H9 (cell line): ENCODE results near the gene GHRL. TPM values are rescaled to one million over a fixed set of nuclear protein-coding genes. Genes with fewer than 3 reads are reported as not detected.

Experiments used
- DNase-seq: peaks from one replicate; pipeline ENCODE4 v3.0.0-alpha.2; 2017
- H2AFZ ChIP-seq: one replicate; pipeline ENCODE4 v1.6.1; 2013; ENCODE audit warnings: mild to moderate bottlenecking, low read length, control low read depth, moderate library complexity
- H2AK5ac ChIP-seq: 2 replicates; pipeline ENCODE4 v1.6.1; 2013; ENCODE audit warnings: low read length, control low read depth, mixed read lengths; ENCODE audit not compliant: insufficient read length
- H2BK120ac ChIP-seq: one replicate; pipeline ENCODE4 v1.6.1; 2013; ENCODE audit warnings: low read depth, mild to moderate bottlenecking, low read length, control low read depth, inconsistent platforms; ENCODE audit not compliant: poor library complexity, severe bottlenecking
- H2BK12ac ChIP-seq: 2 replicates; pipeline ENCODE4 v1.6.1; 2013; ENCODE audit warnings: low read length, control low read depth, mixed read lengths, low read depth; ENCODE audit not compliant: insufficient read length
- H2BK15ac ChIP-seq: 2 replicates; pipeline ENCODE4 v1.6.1; 2013; ENCODE audit warnings: low read depth, low read length, control low read depth
- H2BK20ac ChIP-seq: one replicate; pipeline ENCODE4 v1.6.1; 2013; ENCODE audit warnings: low read depth, mild to moderate bottlenecking, low read length, control low read depth, inconsistent platforms; ENCODE audit not compliant: poor library complexity, severe bottlenecking
- H2BK5ac ChIP-seq: 2 replicates; pipeline ENCODE4 v1.6.1; 2013; ENCODE audit warnings: low read length, control low read depth, mixed read lengths; ENCODE audit not compliant: insufficient read length
- H3K14ac ChIP-seq: 2 replicates; pipeline ENCODE4 v1.6.1; 2013; ENCODE audit warnings: low read length, control low read depth; ENCODE audit not compliant: insufficient read depth
- H3K18ac ChIP-seq: 2 replicates; pipeline ENCODE4 v1.6.1; 2013; ENCODE audit warnings: low read depth, mild to moderate bottlenecking, mixed read lengths, low read length, control low read depth; ENCODE audit not compliant: insufficient read length
- H3K23ac ChIP-seq: 2 replicates; pipeline ENCODE4 v1.6.1; 2013; ENCODE audit warnings: low read length, control low read depth, mixed read lengths, low read depth; ENCODE audit not compliant: insufficient read length
- H3K23me2 ChIP-seq: 2 replicates; pipeline ENCODE4 v1.6.1; 2013; ENCODE audit warnings: low read depth, mild to moderate bottlenecking, mixed read lengths, low read length, control low read depth; ENCODE audit not compliant: insufficient read length, poor library complexity, severe bottlenecking
- H3K27ac ChIP-seq: 2 replicates; pipeline ENCODE4 v1.5.1; 2013; ENCODE audit warnings: low read length, control low read depth, mixed read lengths, low read depth; ENCODE audit not compliant: insufficient read length
- H3K27me3 ChIP-seq: 2 replicates; pipeline ENCODE4 v1.6.1; 2013; ENCODE audit warnings: low read length, control low read depth, inconsistent platforms; ENCODE audit not compliant: insufficient read depth
- H3K4ac ChIP-seq: 2 replicates; pipeline ENCODE4 v1.6.1; 2013; ENCODE audit warnings: low read depth, mild to moderate bottlenecking, control low read depth, inconsistent platforms, low read length, moderate library complexity
- H3K4me1 ChIP-seq: 2 replicates; pipeline ENCODE4 v1.6.1; 2013; ENCODE audit warnings: low read length, control low read depth, inconsistent platforms; ENCODE audit not compliant: insufficient read depth
- H3K4me2 ChIP-seq: 2 replicates; pipeline ENCODE4 v1.6.1; 2013; ENCODE audit warnings: low read length, control low read depth, mixed read lengths; ENCODE audit not compliant: insufficient read length, insufficient read depth
- H3K56ac ChIP-seq: 2 replicates; pipeline ENCODE4 v1.6.1; 2013; ENCODE audit warnings: low read depth, mild to moderate bottlenecking, mixed read lengths, low read length, control low read depth; ENCODE audit not compliant: insufficient read length
- H3K79me1 ChIP-seq: 2 replicates; pipeline ENCODE4 v1.6.1; 2013; ENCODE audit warnings: low read depth, mild to moderate bottlenecking, moderate library complexity, low read length, control low read depth, inconsistent platforms; ENCODE audit not compliant: insufficient read depth, poor library complexity, severe bottlenecking
- H3K79me2 ChIP-seq: 2 replicates; pipeline ENCODE4 v1.6.1; 2013; ENCODE audit warnings: low read length, control low read depth, inconsistent platforms; ENCODE audit not compliant: insufficient read depth
- H3K9ac ChIP-seq: 2 replicates; pipeline ENCODE4 v1.6.1; 2013; ENCODE audit warnings: low read length, control low read depth, mixed read lengths; ENCODE audit not compliant: insufficient read length; ENCODE audit errors: extremely low read depth
- H3K9me3 ChIP-seq: one replicate; pipeline ENCODE4 v1.6.1; 2013; ENCODE audit warnings: low read depth, low read length, inconsistent platforms; ENCODE audit not compliant: control insufficient read depth
- H3T11ph ChIP-seq: one replicate; pipeline ENCODE4 v1.6.1; 2013; ENCODE audit warnings: mild to moderate bottlenecking, low read length, control low read depth, inconsistent platforms
- H4K20me1 ChIP-seq: one replicate; pipeline ENCODE4 v1.6.1; 2013; ENCODE audit not compliant: control insufficient read depth, insufficient read length, insufficient read depth
- H4K5ac ChIP-seq: 2 replicates; pipeline ENCODE4 v1.6.1; 2013; ENCODE audit warnings: low read depth, mild to moderate bottlenecking, mixed read lengths, low read length, control low read depth; ENCODE audit not compliant: insufficient read length
- H4K8ac ChIP-seq: replicated peaks from 2 replicates; pipeline ENCODE4 v1.6.1; 2013; ENCODE audit warnings: low read length, control low read depth, mixed read lengths, low read depth; ENCODE audit not compliant: insufficient read length
- H4K91ac ChIP-seq: 2 replicates; pipeline ENCODE4 v1.6.1; 2013; ENCODE audit warnings: low read depth, mild to moderate bottlenecking, moderate library complexity, mixed read lengths, low read length, control low read depth; ENCODE audit not compliant: insufficient read length
- H3K27ac Mint-ChIP-seq, 3 experiments: 2 replicates in 2 of 3; 3 replicates in 1 of 3; pipeline ENCODE4 v1.8.0; 2020 to 2021; ENCODE audit warnings: mixed read lengths in 3 of 3, mild to moderate bottlenecking in 1 of 3, moderate library complexity in 1 of 3
- H3K27me3 Mint-ChIP-seq: 2 replicates; pipeline ENCODE4 v1.8.0; 2021; ENCODE audit warnings: low read depth, mild to moderate bottlenecking, moderate library complexity, mixed read lengths
- H3K36me3 Mint-ChIP-seq, 3 experiments: 2 replicates in 2 of 3; 3 replicates in 1 of 3; pipeline ENCODE4 v1.8.0; 2020 to 2021; ENCODE audit warnings: low read depth in 3 of 3, mixed read lengths in 3 of 3; ENCODE audit not compliant: insufficient read depth in 1 of 3
- H3K4me1 Mint-ChIP-seq, 2 experiments: 2 replicates each; pipeline ENCODE4 v1.8.0; 2020; ENCODE audit warnings: mixed read lengths in 2 of 2
- H3K4me3 Mint-ChIP-seq, 2 experiments: 2 replicates in 1 of 2; 3 replicates in 1 of 2; pipeline ENCODE4 v1.8.0; 2020 to 2021; ENCODE audit warnings: mild to moderate bottlenecking in 2 of 2, mixed read lengths in 2 of 2, moderate library complexity in 1 of 2
- H3K9me3 Mint-ChIP-seq, 2 experiments: 2 replicates in 1 of 2; 3 replicates in 1 of 2; pipeline ENCODE4 v1.8.0; 2020; ENCODE audit warnings: mild to moderate bottlenecking in 2 of 2, mixed read lengths in 2 of 2, moderate library complexity in 1 of 2
- WGBS: extraction: QIAGEN DNeasy Blood & Tissue Kit; methylation state at CpG from one replicate; pipeline ENCODE4 v1.1.7; 2013; ENCODE audit warnings: missing lambda C conversion rate, low lambda C conversion rate, mixed read lengths; ENCODE audit not compliant: insufficient read length; ENCODE audit errors: extremely low coverage; 5-methylcytosine and 5-hydroxymethylcytosine counted together
- total RNA-seq: library from RNA; stranded (reverse); gene quantifications from 2 replicates; pipeline ENCODE4 v1.2.1, GENCODE V29; 2021
- TF ChIP-seq, protein P1 (sequence below): fragments of 200-600 bp; sonication (generic); conservative IDR thresholded peaks from 3 replicates; pipeline ENCODE4 v1.8.0; 2021; ENCODE audit warnings: antibody characterized with exemption, mild to moderate bottlenecking

GHRL gene
- total RNA-seq, 1 experiment from 2014 or later: 1.3 TPM

DNA sequence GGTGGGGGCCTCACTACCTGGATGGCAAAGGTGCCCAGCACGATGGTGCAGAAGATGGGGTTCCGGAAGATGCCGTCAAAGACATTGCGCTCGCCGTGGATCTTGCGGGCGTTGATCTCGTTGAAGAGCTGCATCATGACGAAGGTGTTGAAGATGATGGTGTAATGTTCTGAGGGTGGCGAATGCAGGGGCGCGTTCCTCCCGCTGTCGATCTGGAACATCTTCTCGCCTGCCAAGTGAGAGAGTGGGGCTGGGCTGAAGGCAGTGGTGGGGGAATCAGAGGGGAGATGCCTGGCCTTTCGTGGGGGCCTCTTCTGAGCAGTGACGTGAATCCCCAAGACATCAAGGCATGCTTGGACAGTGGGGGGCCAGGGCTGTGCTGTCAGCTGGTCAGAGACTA lies 47.7 kb upstream of the GHRL start:
- no peak overlapping the region for H3K23ac ChIP-seq
- H3K4ac ChIP-seq: no peak overlapping the region
- H3K9me3 Mint-ChIP-seq: no peaks in the 10 kb centered on the region
- H2BK5ac ChIP-seq: no peak overlapping the region
- no peak overlapping the region for H2BK12ac ChIP-seq
- no peak for DNase-seq
- no peak overlapping the region for H2BK20ac ChIP-seq
- no peak overlapping the region for H2BK15ac ChIP-seq
- H3K23me2 ChIP-seq: no peaks in the 10 kb centered on the region
- no peaks in the 10 kb centered on the region for H3K27me3 ChIP-seq
- no peak overlapping the region for H2AFZ ChIP-seq
- H3K36me3 Mint-ChIP-seq: no peaks in the 10 kb centered on the region; a peak in 1 of 7 replicates
- no CpG with 5 or more reads among the region's 18 CpGs for WGBS
- H3T11ph ChIP-seq: no peak overlapping the region
- H3K79me1 ChIP-seq: no peaks in the 10 kb centered on the region
- peaks cover 10 to 11% of the 10 kb centered on the region in 2 experiments for H3K4me1 Mint-ChIP-seq
- H3K27ac ChIP-seq: no peak overlapping the region
- H2AK5ac ChIP-seq: no peak overlapping the region
- no peak overlapping the region for H2BK120ac ChIP-seq
- no peak overlapping the region for H3K4me3 Mint-ChIP-seq
- no peaks in the 10 kb centered on the region for H3K79me2 ChIP-seq
- H3K4me1 ChIP-seq: 0 out of 2 replicates have a peak, but pooled peaks cover 2% of the 10 kb centered on the region
- H3K18ac ChIP-seq: no peak overlapping the region
- H3K4me2 ChIP-seq: no peak overlapping the region
- H3K27ac Mint-ChIP-seq: no peak overlapping the region
- TF ChIP-seq, protein P1, sequence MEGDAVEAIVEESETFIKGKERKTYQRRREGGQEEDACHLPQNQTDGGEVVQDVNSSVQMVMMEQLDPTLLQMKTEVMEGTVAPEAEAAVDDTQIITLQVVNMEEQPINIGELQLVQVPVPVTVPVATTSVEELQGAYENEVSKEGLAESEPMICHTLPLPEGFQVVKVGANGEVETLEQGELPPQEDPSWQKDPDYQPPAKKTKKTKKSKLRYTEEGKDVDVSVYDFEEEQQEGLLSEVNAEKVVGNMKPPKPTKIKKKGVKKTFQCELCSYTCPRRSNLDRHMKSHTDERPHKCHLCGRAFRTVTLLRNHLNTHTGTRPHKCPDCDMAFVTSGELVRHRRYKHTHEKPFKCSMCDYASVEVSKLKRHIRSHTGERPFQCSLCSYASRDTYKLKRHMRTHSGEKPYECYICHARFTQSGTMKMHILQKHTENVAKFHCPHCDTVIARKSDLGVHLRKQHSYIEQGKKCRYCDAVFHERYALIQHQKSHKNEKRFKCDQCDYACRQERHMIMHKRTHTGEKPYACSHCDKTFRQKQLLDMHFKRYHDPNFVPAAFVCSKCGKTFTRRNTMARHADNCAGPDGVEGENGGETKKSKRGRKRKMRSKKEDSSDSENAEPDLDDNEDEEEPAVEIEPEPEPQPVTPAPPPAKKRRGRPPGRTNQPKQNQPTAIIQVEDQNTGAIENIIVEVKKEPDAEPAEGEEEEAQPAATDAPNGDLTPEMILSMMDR: no peak
- no peaks in the 10 kb centered on the region for H4K20me1 ChIP-seq
- no peak overlapping the region for H3K56ac ChIP-seq
- no peak overlapping the region for H4K8ac ChIP-seq
- H3K14ac ChIP-seq: no peak overlapping the region
- H3K27me3 Mint-ChIP-seq: peaks cover 5% of the 10 kb centered on the region
- no peaks in the 10 kb centered on the region for H3K9me3 ChIP-seq
- no peak overlapping the region for H4K5ac ChIP-seq
- no peak overlapping the region for H4K91ac ChIP-seq
- no peak overlapping the region for H3K9ac ChIP-seq
